Adipocyte (in vitro differentiated cells): ENCODE data around the gene KCTD5.

Source experiments
- DNase-seq: peaks from one replicate; pipeline ENCODE4 v3.0.0-alpha.2; 2015; ENCODE audit warnings: low read depth
- H3K27me3 ChIP-seq: replicated peaks from 2 replicates; pipeline ENCODE4 v1.7.0; 2013; ENCODE audit warnings: mild to moderate bottlenecking, low read length, moderate library complexity; ENCODE audit not compliant: control insufficient read depth, insufficient read depth
- H3K36me3 ChIP-seq: 2 replicates; pipeline ENCODE4 v1.7.0; 2013; ENCODE audit warnings: low read length, mild to moderate bottlenecking, moderate library complexity; ENCODE audit not compliant: control insufficient read depth, insufficient read depth, severe bottlenecking
- H3K4me1 ChIP-seq: 2 replicates; pipeline ENCODE4 v1.7.0; 2013; ENCODE audit warnings: mild to moderate bottlenecking, low read length, moderate library complexity; ENCODE audit not compliant: control insufficient read depth, insufficient read depth
- H3K4me3 ChIP-seq: 2 replicates; pipeline ENCODE4 v1.7.0; 2013; ENCODE audit warnings: mild to moderate bottlenecking, low read length, moderate library complexity
- H3K9ac ChIP-seq: 2 replicates; pipeline ENCODE4 v1.7.0; 2013; ENCODE audit warnings: mild to moderate bottlenecking, low read length, moderate library complexity
- H3K9me3 ChIP-seq: 2 replicates; pipeline ENCODE4 v1.7.0; 2013; ENCODE audit warnings: mild to moderate bottlenecking, low read length, moderate library complexity; ENCODE audit not compliant: control insufficient read depth

Gene KCTD5

GRCh38 chr16:2749476-2749875, 67.2 kb downstream of the KCTD5 start:
- Histone ChIP-seq H3K9ac (no peak overlapping the region), H3K27me3 (no peaks in the 10 kb centered on the region), H3K4me3 (no peak overlapping the region), H3K4me1 (peaks cover 9% of the 10 kb centered on the region), H3K36me3 (no peaks in the 10 kb centered on the region), H3K9me3 (no peaks in the 10 kb centered on the region)
- no peak for DNase-seq

- peaks cover 13% of the 10 kb centered on the region for H3K4me1 ChIP-seq
- H3K9ac ChIP-seq = no peak overlapping the region
- H3K36me3 ChIP-seq = no peaks in the 10 kb centered on the region
- no peaks in the 10 kb centered on the region for H3K27me3 ChIP-seq
- no peak overlapping the region for H3K4me3 ChIP-seq
- DNase-seq = no peak
- no peaks in the 10 kb centered on the region for H3K9me3 ChIP-seq
Measured at GRCh38 chr16:2749936-2750335, 67.6 kb downstream of the KCTD5 start.

GRCh38 chr16:2751577-2752034, 69.3 kb downstream of the KCTD5 start:
- Histone ChIP-seq H3K9me3 (no peaks in the 10 kb centered on the region), H3K4me1 (peaks cover 30% of the 10 kb centered on the region), H3K36me3 (no peaks in the 10 kb centered on the region), H3K9ac (peak overlapping the region; percentile 99), H3K4me3 (peak overlapping the region; percentile 91), H3K27me3 (no peaks in the 10 kb centered on the region)
- no peak for DNase-seq

- peak; percentile 98 for DNase-seq
- Histone ChIP-seq H3K4me1 (peaks cover 36% of the 10 kb centered on the region), H3K9ac (peak within 1 kb of the TSS; percentile 99), H3K4me3 (peak within 1 kb of the TSS; percentile 91), H3K27me3 (no peaks in the 10 kb centered on the region), H3K36me3 (no peaks in the 10 kb centered on the region), H3K9me3 (no peaks in the 10 kb centered on the region)
Measured at GRCh38 chr16:2752035-2752849, 69.9 kb downstream of the KCTD5 start, which contains the start of gene SRRM2. SRRM2 (plus strand) TSS chr16:2752638; CDS start chr16:2756365, 3,727 bp downstream.

- peaks cover 8% of the 10 kb centered on the region for H3K36me3 ChIP-seq
- peak; percentile 91 for DNase-seq
Measured at GRCh38 chr16:2752850-2753732, 70.8 kb downstream of the KCTD5 start.

GRCh38 chr16:2753733-2754020, 71.4 kb downstream of the KCTD5 start:
- H3K36me3 ChIP-seq = peaks cover 14% of the 10 kb centered on the region
- peak; percentile 62 for DNase-seq
- H3K4me1 ChIP-seq = peaks cover 47% of the 10 kb centered on the region
- H3K9me3 ChIP-seq = no peaks in the 10 kb centered on the region
- H3K4me3 ChIP-seq = peak overlapping the region; percentile 91
- H3K27me3 ChIP-seq = no peaks in the 10 kb centered on the region
- peak overlapping the region; percentile 99 for H3K9ac ChIP-seq

More at GRCh38 chr16:2752850-2753732, 70.8 kb downstream of the KCTD5 start:
- peak overlapping the region; percentile 91 for H3K4me3 ChIP-seq
- H3K9me3 ChIP-seq = no peaks in the 10 kb centered on the region
- peaks cover 42% of the 10 kb centered on the region for H3K4me1 ChIP-seq
- H3K9ac ChIP-seq = peak overlapping the region; percentile 99
- H3K27me3 ChIP-seq = no peaks in the 10 kb centered on the region

GRCh38 chr16:2755158-2755557, 72.8 kb downstream of the KCTD5 start:
- H3K9me3 ChIP-seq = no peaks in the 10 kb centered on the region
- peak overlapping the region; percentile 99 for H3K9ac ChIP-seq
- H3K4me1 ChIP-seq = peaks cover 49% of the 10 kb centered on the region
- H3K36me3 ChIP-seq = peaks cover 29% of the 10 kb centered on the region
- H3K27me3 ChIP-seq = no peaks in the 10 kb centered on the region
- DNase-seq = no peak
- H3K4me3 ChIP-seq = peak overlapping the region; percentile 91

GRCh38 chr16:2756288-2757015, 74.1 kb downstream of the KCTD5 start:
- Histone ChIP-seq H3K4me3 (no peak overlapping the region), H3K9ac (no peak overlapping the region), H3K27me3 (no peaks in the 10 kb centered on the region), H3K4me1 (peaks cover 46% of the 10 kb centered on the region), H3K9me3 (no peaks in the 10 kb centered on the region), H3K36me3 (peaks cover 42% of the 10 kb centered on the region)
- DNase-seq = no peak

GRCh38 chr16:2757344-2757743, 75.0 kb downstream of the KCTD5 start:
- Histone ChIP-seq H3K27me3 (no peaks in the 10 kb centered on the region), H3K9me3 (no peaks in the 10 kb centered on the region), H3K9ac (no peak overlapping the region), H3K36me3 (peaks cover 51% of the 10 kb centered on the region), H3K4me3 (no peak overlapping the region), H3K4me1 (peaks cover 41% of the 10 kb centered on the region)
- no peak for DNase-seq
